ENCODE measurements around the gene CCDC34.
"Not testable (repeated sequence)": the region's sequence is repeated elsewhere in the genome, so short reads cannot be mapped to it uniquely, and the experiment has no call there.

Gene CCDC34

GRCh38 chr11:27357250-27357649, 5.8 kb downstream of the CCDC34 start:
- DNase-seq = peak; percentile 55

DNA sequence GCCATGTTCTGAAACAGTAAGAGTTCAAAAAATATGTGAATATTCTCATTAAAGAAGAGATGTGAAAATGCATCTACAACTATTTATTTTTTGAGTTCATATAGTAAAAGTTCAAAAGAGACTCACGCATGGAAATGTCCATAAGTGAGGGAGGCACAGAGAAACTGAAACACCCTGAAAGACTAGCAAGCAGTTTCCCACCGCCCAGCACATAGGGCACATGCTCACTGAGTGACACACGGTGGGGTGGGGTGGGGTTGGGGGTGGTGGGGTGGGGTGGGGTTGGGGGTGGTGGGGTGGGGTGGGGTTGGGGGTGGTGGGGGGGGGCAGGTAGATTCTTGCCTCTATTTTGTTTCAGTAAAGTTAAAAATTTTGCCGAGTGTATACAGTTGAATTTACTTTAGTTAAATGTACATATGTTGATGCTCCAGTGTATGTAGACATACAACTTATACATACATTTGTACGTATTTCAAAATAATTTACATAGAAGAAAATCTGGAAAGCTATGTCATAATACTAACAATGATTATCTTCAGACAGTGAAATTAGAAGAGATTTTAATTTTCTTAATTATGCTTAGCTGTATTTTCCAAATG, 6.3 kb downstream of the CCDC34 start:
- DNase-seq = no peak

DNA sequence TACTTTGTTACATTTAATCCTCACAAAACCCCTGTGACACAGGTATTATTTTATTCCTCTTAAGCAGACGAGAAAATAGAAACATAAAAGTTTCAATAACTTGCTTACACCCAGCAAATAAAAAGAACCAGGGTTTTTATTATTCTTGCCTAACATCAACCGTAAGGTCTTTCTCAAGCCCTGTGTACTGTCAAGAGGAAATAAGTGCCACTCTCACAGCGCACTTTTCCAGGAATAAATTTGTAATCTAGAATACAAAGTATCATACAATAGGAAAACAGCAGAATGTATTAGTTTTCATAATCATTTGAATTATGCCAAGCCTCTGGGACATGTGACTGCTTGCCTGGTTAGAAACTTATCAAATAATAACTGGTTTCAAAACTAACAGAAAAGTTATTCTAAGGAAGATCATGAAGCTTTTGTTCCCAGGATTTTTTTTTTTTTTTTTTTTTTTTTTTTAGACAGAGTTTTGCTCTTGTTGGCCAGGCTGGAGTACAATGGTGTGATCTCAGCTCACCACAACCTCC, 7.4 kb downstream of the CCDC34 start:
- no peak for DNase-seq

DNA sequence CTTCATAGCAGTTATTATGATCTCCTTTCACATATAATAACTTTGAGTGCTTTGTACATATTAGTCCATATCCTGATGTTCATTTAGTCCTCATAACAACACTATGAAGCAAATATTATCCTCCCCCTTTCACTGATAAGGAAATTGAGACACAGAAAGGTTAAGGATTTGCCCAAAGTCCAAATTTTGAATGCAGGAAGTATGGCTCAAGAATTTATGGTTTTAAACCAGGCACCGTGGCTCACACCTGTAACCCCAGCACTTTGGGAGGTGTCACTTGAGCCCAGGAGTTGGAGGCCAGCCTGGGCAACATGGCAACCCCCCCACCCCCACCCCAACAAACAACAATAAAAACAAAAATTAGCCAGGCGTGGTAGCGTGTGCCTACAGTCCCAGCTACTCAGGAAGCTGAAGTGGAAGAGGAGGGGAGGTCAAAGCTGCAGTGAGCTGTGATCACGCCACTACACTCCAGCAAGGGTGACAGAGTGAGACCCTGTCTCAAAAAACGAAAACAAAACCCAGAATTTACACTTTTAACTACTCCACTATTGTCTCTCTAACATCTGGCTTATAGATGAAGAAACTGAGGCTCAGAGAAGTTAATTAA, 8.6 kb downstream of the CCDC34 start:
- DNase-seq = no peak

- no peak for DNase-seq
Measured at GRCh38 chr11:27353593-27354358, 9.2 kb downstream of the CCDC34 start.

DNA sequence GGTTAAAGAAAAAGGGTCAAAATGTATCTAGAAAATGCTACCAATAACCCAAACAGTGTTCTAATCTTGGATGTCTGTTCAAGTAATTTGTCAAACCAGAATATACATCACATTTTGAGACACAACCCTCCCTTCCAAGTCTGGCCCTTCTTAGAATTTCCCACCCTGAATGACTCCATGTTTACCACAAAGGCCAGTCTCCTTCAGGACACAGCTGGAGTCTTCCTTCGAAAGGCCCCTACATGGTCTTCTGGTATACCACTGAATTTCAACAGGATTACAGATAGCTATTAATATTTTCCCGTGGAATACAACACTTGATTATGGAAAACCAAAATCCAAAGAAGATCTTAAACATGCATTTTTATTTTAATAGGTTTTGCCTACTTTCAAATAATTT, 10.2 kb downstream of the CCDC34 start:
- DNase-seq = no peak

DNA sequence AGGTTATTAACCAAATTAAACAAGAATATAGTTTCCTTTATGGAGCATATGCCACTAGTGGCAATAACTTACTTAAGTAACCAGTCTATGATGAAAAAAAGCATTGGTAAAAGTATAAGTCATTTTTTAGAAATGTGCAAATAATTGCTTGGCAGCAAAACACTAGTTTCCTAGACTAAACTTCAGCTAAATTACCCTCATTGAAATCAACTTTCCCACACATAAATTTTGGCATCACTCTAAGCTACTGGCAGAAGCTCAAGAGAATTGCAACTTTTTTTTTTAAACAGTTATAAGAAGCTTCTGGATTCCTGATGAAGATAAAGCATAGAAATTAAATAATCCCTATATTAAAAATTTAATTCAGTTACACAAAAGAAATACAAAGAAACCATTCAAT, 12.5 kb downstream of the CCDC34 start:
- no peak for DNase-seq

DNA sequence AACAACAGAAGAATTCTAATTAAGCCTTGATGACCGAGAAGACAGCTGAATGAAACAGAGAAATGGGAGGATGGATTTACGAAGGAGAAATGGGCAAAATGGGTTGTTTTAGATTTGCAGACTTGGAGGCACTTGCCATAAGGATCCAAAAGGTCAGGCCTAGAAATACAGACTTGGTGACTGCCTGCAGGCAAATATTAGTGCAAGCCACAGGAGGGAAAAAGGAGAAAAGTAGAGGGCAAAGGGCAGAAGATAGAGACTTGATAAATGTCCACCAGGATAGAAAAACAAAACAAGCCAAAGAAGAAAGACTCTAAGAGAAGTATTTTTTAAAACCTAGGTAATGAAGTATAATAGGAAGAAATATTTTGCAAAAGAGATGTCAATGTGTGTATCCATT, 13.1 kb downstream of the CCDC34 start:
- DNase-seq = no peak

- DNase-seq = peak; percentile 81
Measured at GRCh38 chr11:27348340-27348873, 14.6 kb downstream of the CCDC34 start.

GRCh38 chr11:27347359-27348339, 15.4 kb downstream of the CCDC34 start:
- DNase-seq = peak; percentile 81

DNA sequence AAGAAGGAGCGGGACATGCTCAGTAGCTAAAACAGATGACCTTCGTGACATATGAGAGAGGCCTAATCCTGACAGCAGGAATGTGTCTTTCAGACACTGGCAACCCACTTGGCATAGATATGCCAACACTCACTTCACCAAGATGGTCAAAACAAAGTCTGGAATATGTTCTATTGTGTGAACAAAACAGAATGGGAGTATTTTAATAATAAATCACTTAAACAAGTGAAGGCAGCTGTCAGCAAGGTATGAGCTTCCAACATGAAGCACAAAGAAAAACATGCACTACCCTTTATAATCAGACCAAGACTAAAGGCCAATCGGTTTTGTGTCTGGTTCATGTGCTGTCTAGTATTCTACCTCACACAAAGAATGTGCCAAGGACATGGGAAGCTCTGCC, 23.1 kb downstream of the CCDC34 start:
- DNase-seq = no peak

GRCh38 chr11:27334764-27335163, 28.3 kb downstream of the CCDC34 start:
- DNase-seq = not testable (repeated sequence)

DNA sequence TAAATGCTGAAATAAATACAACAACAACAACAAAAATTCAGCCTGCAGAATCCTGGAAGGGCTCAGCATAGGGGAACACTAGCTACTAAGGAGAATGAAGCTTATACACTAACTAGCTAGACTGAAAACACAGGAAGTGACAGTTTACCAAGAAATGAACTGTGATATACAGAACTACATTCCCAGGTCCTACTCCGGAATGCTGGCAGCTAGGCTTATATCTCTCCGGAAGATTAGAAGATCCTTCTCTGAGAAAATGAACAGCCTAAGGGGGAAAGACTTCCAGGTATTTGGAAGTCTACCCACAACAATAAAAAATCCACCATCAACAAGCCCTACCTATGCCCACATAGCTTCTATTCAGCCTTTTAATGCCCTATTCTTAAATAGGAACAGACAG, 31.0 kb downstream of the CCDC34 start:
- no peak for DNase-seq

DNA sequence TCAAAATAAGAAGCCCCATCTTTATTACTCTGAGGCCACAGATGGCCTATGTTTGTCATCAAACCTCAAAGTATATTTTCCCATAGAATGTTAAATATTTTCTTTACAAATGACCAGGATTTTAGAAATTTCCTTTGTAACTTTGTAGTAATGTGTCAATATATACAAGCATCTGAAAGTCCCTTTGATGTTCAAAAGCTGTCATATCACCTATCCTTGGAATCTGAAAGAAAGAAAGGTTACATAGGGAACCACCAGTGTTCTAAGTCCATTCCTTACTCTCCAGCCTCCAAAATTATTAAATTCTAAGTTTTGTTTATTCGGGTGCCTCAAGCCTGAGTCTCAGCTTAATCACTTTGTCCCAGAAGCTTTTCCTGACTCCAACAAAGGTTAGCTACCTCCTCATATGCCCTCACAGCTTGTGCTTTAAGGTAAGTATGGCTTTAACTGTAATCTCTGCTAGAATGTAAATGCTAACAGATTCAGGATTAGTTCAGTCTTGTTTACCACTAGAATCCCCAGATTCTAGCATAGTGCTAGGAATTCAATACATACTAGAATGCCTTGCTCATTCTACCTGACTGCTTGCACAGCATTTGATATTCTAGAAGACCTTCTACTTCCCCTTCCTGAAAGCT, 32.3 kb downstream of the CCDC34 start:
- DNase-seq = no peak

GRCh38 chr11:27329867-27330632, 33.0 kb downstream of the CCDC34 start:
- no peak for DNase-seq

- no peak for DNase-seq
Measured at GRCh38 chr11:27328614-27329013, 34.4 kb downstream of the CCDC34 start.

- not testable (repeated sequence) for DNase-seq
Measured at GRCh38 chr11:27327064-27327463, 36.0 kb downstream of the CCDC34 start.

- not testable (repeated sequence) for DNase-seq
Measured at GRCh38 chr11:27322196-27322595, 40.8 kb downstream of the CCDC34 start.

DNA sequence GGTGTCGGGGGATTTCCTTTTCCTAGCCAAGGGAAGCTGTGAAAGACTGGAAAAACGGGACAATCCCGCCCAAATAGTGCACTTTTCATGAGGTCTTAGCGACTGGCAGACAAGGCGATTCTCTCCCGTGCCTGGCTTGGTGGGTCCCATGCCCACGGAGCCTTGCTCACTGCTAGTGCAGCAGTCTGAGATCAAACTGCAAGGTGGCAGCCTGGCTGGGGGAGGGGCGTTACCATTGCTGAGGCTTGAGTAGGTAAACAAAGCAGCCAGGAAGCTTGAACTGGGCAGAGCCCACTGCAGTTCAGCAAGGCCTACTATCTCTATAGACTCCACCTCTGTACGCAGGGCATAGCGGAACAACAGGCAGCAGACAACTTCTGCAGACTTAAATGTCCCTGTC, 41.7 kb downstream of the CCDC34 start:
- not testable (repeated sequence) for DNase-seq

DNA sequence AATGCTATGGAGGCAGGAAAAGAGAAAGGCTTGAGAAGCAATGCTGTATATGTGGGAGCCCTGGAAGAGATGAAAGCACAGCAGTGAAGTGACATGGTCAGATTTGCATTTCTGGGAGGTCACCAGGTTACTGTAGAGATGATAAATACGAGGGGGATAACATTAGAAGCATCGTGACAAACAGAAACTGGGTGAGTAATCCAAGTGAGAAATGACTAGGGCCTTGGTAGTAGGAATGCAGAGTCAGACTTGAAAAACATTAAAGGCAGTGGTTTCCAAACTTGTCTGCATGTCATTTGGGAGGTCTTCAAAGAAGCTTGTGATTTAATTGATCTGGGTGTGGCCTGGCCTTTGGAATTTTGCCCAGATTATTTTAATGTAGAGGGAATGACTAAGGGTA, 43.9 kb downstream of the CCDC34 start:
- DNase-seq = no peak

DNA sequence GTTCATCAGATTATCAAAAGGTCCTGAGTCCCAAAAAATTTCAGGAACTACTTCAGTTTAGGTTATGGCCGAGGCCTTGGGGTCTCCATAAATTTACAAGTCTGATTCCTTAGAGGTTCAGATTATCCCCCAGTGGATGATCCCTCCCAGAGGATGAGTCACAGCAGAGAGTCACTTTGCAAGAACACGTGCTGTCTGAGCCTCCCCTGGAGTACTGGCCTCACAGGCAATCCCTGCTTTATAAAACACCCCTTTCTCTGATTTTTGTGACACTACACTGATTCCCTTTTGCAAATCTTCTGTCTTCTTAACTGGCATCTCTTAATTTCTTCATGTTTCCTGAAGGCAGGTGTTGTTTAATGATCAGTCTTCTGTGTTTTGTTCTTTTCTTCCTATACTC, 45.3 kb downstream of the CCDC34 start:
- DNase-seq = no peak
